HepG2 (cell line): ENCODE measurements around the gene CORT. TPM values are rescaled to one million over a fixed set of nuclear protein-coding genes. Genes with fewer than 3 reads are reported as not detected.

Experiments
- EP300 ChIP-seq, 3 experiments: sonication (generic) in 1 of 3; formaldehyde crosslinking in 1 of 3; IDR thresholded peaks; 2 replicates each; pipeline versions ENCODE4 v1.5.1 to v1.6.1; 2011 to 2020; ENCODE audit warnings: low read depth in 2 of 3, low read length in 2 of 3, borderline replicate concordance in 1 of 3, improper control_type of control experiment in 1 of 3, mild to moderate bottlenecking in 1 of 3, missing genetic modification reagents in 1 of 3, moderate library complexity in 1 of 3
- ESRRA ChIP-seq: sonication (generic); formaldehyde crosslinking; IDR thresholded peaks from 2 replicates; pipeline ENCODE4 v1.5.1; 2020; ENCODE audit warnings: mild to moderate bottlenecking, low read depth, missing genetic modification reagents
- JUN ChIP-seq: sonication (generic); formaldehyde crosslinking; IDR thresholded peaks from 2 replicates; pipeline ENCODE4 v1.4.0; 2020; ENCODE audit warnings: mild to moderate bottlenecking, missing genetic modification reagents
- KDM1A ChIP-seq: IDR thresholded peaks from 2 replicates; pipeline ENCODE4 v1.6.1; 2016; ENCODE audit warnings: missing compliant biosample characterization
- MAX ChIP-seq: IDR thresholded peaks from 2 replicates; pipeline ENCODE4 v1.6.1; 2012; ENCODE audit warnings: inconsistent platforms
- RBM22 ChIP-seq: fragments of 200-400 bp; formaldehyde crosslinking; optimal IDR thresholded peaks from 2 replicates; pipeline ENCODE3; 2017; ENCODE audit warnings: mild to moderate bottlenecking, low read length, moderate library complexity
- RFX3 ChIP-seq: IDR thresholded peaks from 2 replicates; pipeline ENCODE4 v1.6.1; 2016; ENCODE audit warnings: missing biosample characterization, missing genetic modification reagents
- SAFB2 ChIP-seq: sonication (generic); formaldehyde crosslinking; IDR thresholded peaks from 2 replicates; pipeline ENCODE4 v1.5.1; 2020; ENCODE audit warnings: missing genetic modification reagents, low read depth, mild to moderate bottlenecking, borderline replicate concordance
- SIX4 ChIP-seq: sonication (generic); formaldehyde crosslinking; IDR thresholded peaks from 2 replicates; pipeline ENCODE4 v1.4.0; 2020; ENCODE audit warnings: missing genetic modification reagents
- THAP11 ChIP-seq: IDR thresholded peaks from 2 replicates; pipeline ENCODE4 v1.6.1; 2016; ENCODE audit warnings: missing biosample characterization, missing genetic modification reagents
- ZBTB44 ChIP-seq: sonication (generic); formaldehyde crosslinking; IDR thresholded peaks from 2 replicates; pipeline ENCODE4 v1.4.0; 2020; ENCODE audit warnings: missing genetic modification reagents
- ZFP1 ChIP-seq: IDR thresholded peaks from 2 replicates; pipeline ENCODE4 v1.6.1; 2016
- ZMAT5 ChIP-seq: sonication (generic); formaldehyde crosslinking; IDR thresholded peaks from 2 replicates; pipeline ENCODE4 v1.5.0; 2020; ENCODE audit warnings: mild to moderate bottlenecking, low read depth, missing genetic modification reagents, borderline replicate concordance
- ZNF354B ChIP-seq: sonication (generic); formaldehyde crosslinking; IDR thresholded peaks from 2 replicates; pipeline ENCODE4 v1.8.0; 2022; ENCODE audit warnings: mild to moderate bottlenecking, missing genetic modification reagents
- ZNF616 ChIP-seq: sonication (generic); formaldehyde crosslinking; IDR thresholded peaks from 2 replicates; pipeline ENCODE4 v1.5.0; 2020; ENCODE audit warnings: low read depth, mild to moderate bottlenecking, missing genetic modification reagents
- ZNF776 ChIP-seq: sonication (generic); formaldehyde crosslinking; IDR thresholded peaks from 2 replicates; pipeline ENCODE4 v1.4.0; 2020; ENCODE audit warnings: mild to moderate bottlenecking, missing genetic modification reagents
- polyA plus RNA-seq, 8 experiments: library from polyadenylated mRNA; depleted of rRNA in 3 of 8; stranded (reverse) in 7 of 8; unstranded in 1 of 8; fragments of >200 nt; fragmentation: Illumina TruSeq in 4 of 8; extraction: Trizol in 4 of 8; gene quantifications; 2 replicates each; pipeline versions ENCODE4 v1.2.1 to v1.2.3, GENCODE V29; 2011 to 2016; ENCODE audit warnings: low read depth in 4 of 8, missing spikeins in 1 of 8, mixed read lengths in 1 of 8; ENCODE audit not compliant: insufficient read depth in 1 of 8
- total RNA-seq, 5 experiments: library from RNA; depleted of rRNA; stranded (reverse); fragments of >200 nt; fragmentation: Illumina TruSeq; extraction: Trizol; gene quantifications; 2 replicates each; pipeline ENCODE4 v1.2.3, GENCODE V29; 2016; ENCODE audit warnings: low read depth in 1 of 5
- TF ChIP-seq, protein P1 (sequence below): sonication (generic); formaldehyde crosslinking; IDR thresholded peaks from 2 replicates; pipeline ENCODE4 v1.4.0; 2020; ENCODE audit warnings: missing genetic modification reagents
- TF ChIP-seq, protein P2 (sequence below): sonication (generic); formaldehyde crosslinking; IDR thresholded peaks from 2 replicates; pipeline ENCODE4 v1.5.0; 2020; ENCODE audit warnings: mild to moderate bottlenecking, missing genetic modification reagents
- TF ChIP-seq, protein P3 (sequence below): sonication (generic); formaldehyde crosslinking; IDR thresholded peaks from 2 replicates; pipeline ENCODE4 v1.8.0; 2022; ENCODE audit warnings: missing genetic modification reagents, mild to moderate bottlenecking, borderline replicate concordance
- TF ChIP-seq, protein P4 (sequence below): IDR thresholded peaks from 2 replicates; pipeline ENCODE4 v1.6.1; 2016; ENCODE audit warnings: missing compliant biosample characterization, missing genetic modification reagents, borderline replicate concordance

The CORT gene
- total and polyA plus RNA-seq, 2 of the 13 experiments (the other 11 are each of a cell fraction or from before 2014, with no cell fraction given): 0.11 to 0.62 TPM

- TF ChIP-seq ZBTB44 (CRISPR knock-in tag): peak; percentile 59; the same call in 1 of the 2 replicates
- TF ChIP-seq RBM22: no peak
- TF ChIP-seq, protein P1, sequence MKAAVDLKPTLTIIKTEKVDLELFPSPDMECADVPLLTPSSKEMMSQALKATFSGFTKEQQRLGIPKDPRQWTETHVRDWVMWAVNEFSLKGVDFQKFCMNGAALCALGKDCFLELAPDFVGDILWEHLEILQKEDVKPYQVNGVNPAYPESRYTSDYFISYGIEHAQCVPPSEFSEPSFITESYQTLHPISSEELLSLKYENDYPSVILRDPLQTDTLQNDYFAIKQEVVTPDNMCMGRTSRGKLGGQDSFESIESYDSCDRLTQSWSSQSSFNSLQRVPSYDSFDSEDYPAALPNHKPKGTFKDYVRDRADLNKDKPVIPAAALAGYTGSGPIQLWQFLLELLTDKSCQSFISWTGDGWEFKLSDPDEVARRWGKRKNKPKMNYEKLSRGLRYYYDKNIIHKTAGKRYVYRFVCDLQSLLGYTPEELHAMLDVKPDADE (CRISPR knock-in tag): no peak
- no peak for TF ChIP-seq EP300 (IDR thresholded peaks at IDR 0.05; ENCODE audit: low read depth in 2 of 2, low read length in 2 of 2)
- peak; percentile 36; the same call in 1 of the 2 replicates for TF ChIP-seq EP300 (CRISPR knock-in tag; IDR thresholded peaks at IDR 0.05; ENCODE audit: borderline replicate concordance)
- TF ChIP-seq, protein P2, sequence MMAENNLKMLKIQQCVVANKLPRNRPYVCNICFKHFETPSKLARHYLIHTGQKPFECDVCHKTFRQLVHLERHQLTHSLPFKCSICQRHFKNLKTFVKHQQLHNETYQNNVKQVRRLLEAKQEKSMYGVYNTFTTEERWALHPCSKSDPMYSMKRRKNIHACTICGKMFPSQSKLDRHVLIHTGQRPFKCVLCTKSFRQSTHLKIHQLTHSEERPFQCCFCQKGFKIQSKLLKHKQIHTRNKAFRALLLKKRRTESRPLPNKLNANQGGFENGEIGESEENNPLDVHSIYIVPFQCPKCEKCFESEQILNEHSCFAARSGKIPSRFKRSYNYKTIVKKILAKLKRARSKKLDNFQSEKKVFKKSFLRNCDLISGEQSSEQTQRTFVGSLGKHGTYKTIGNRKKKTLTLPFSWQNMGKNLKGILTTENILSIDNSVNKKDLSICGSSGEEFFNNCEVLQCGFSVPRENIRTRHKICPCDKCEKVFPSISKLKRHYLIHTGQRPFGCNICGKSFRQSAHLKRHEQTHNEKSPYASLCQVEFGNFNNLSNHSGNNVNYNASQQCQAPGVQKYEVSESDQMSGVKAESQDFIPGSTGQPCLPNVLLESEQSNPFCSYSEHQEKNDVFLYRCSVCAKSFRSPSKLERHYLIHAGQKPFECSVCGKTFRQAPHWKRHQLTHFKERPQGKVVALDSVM (CRISPR knock-in tag): peak; percentile 68
- no peak for TF ChIP-seq ZMAT5 (CRISPR knock-in tag)
- TF ChIP-seq JUN: no peak
- TF ChIP-seq THAP11 (CRISPR knock-in tag): peak; percentile 100
- peak; percentile 77; the same call in 1 of the 2 replicates for TF ChIP-seq SAFB2 (CRISPR knock-in tag)
- TF ChIP-seq ESRRA (CRISPR knock-in tag): peak; percentile 69; the same call in 1 of the 2 replicates
- TF ChIP-seq KDM1A (CRISPR knock-in tag): no peak
- TF ChIP-seq ZNF616: peak; percentile 83; the same call in 1 of the 2 replicates
- TF ChIP-seq, protein P3, sequence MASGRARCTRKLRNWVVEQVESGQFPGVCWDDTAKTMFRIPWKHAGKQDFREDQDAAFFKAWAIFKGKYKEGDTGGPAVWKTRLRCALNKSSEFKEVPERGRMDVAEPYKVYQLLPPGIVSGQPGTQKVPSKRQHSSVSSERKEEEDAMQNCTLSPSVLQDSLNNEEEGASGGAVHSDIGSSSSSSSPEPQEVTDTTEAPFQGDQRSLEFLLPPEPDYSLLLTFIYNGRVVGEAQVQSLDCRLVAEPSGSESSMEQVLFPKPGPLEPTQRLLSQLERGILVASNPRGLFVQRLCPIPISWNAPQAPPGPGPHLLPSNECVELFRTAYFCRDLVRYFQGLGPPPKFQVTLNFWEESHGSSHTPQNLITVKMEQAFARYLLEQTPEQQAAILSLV (CRISPR knock-in tag): peak; percentile 89
- TF ChIP-seq MAX: peak; percentile 97
- TF ChIP-seq, protein P4, sequence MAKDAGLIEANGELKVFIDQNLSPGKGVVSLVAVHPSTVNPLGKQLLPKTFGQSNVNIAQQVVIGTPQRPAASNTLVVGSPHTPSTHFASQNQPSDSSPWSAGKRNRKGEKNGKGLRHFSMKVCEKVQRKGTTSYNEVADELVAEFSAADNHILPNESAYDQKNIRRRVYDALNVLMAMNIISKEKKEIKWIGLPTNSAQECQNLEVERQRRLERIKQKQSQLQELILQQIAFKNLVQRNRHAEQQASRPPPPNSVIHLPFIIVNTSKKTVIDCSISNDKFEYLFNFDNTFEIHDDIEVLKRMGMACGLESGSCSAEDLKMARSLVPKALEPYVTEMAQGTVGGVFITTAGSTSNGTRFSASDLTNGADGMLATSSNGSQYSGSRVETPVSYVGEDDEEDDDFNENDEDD (CRISPR knock-in tag): peak; percentile 87; the same call in 1 of the 2 replicates
- 0 out of 2 replicates have a peak, but pooled peaks have one; percentile 34 for TF ChIP-seq ZFP1 (CRISPR knock-in tag)
- TF ChIP-seq RFX3 (CRISPR knock-in tag): no peak
- no peak for TF ChIP-seq ZNF354B (CRISPR knock-in tag)
- TF ChIP-seq ZNF776 (CRISPR knock-in tag): peak; percentile 50; the same call in 1 of the 2 replicates
- TF ChIP-seq SIX4 (CRISPR knock-in tag): peak; percentile 78; the same call in 1 of the 2 replicates
Observed at GRCh38 chr1:10472220-10473144, 22.7 kb downstream of the CORT start, which contains the start of gene DFFA (continued).
